GM12801 (cell line): Measurements from ENCODE around the gene PRAMEF12.

Experiments used
- CTCF ChIP-seq: IDR thresholded peaks from one replicate; pipeline ENCODE4 v1.5.1; 2011; ENCODE audit warnings: control low read depth; ENCODE audit not compliant: insufficient read length; ENCODE audit errors: extremely low read depth

PRAMEF12 gene

GRCh38 chr1:12770620-12771019 is 2.9 kb upstream of the PRAMEF12 start:
- no peak for TF ChIP-seq CTCF

GRCh38 chr1:12771186-12771585 is 2.4 kb upstream of the PRAMEF12 start:
- no peak for TF ChIP-seq CTCF

- no peak for TF ChIP-seq CTCF
Measured at GRCh38 chr1:12772520-12772919, 1.0 kb upstream of the PRAMEF12 start.

- TF ChIP-seq CTCF, result no peak
Measured at GRCh38 chr1:12774801-12775345, 1.3 kb downstream of the PRAMEF12 start.

- TF ChIP-seq CTCF, result no peak
Measured at GRCh38 chr1:12775443-12775842, 1.9 kb downstream of the PRAMEF12 start.

GRCh38 chr1:12776801-12777557 is 3.4 kb downstream of the PRAMEF12 start:
- TF ChIP-seq CTCF, result no peak

GRCh38 chr1:12778061-12778460 is 4.5 kb downstream of the PRAMEF12 start:
- TF ChIP-seq CTCF, result no peak
